ENCODE results near the gene CBX8. TPM values are rescaled to one million over a fixed set of nuclear protein-coding genes. Genes with fewer than 3 reads are reported as not detected.

Gene CBX8
- total and polyA plus RNA-seq, 2 of the 13 experiments (the other 11 are each of a cell fraction or from before 2014, with no cell fraction given) = 0.34 to 12.6 TPM

DNA sequence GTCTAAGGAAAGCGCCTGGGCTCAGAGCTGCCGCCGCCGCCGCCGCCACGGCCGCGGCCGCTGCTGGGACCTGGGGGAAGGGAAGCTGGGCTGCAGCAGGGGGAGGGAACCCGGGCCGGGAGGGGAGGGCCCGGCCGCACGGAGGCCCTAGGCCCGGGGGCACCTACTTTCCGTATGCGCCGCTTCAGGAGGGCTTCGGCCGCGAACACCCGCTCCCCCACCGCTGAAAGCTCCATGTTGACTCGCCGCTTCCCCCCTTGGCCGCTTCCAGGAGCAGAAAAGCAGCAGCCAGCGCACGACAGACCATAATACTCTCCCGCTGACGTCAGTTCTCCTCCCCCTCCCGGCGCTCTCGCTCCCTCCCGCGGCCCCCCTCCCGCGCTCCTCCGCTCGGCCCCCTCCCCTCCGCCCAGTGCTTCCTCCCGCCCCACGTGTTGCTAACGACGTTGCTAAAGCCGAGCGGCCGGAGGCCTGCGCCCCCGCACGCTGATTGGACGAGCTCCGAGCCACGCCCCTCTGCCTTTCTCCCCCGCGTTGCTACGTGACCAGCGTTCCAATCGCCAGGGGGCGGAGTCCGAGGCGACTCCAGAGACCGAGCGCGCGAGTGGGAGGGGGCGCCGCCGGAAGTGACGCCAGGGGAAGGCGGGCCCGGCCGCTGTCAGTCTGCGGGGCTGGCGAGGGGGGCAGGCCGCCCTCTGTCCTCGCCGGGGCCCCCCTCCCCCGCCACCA is at the start of gene CBX8 (continued):
- TF ChIP-seq, protein P1, sequence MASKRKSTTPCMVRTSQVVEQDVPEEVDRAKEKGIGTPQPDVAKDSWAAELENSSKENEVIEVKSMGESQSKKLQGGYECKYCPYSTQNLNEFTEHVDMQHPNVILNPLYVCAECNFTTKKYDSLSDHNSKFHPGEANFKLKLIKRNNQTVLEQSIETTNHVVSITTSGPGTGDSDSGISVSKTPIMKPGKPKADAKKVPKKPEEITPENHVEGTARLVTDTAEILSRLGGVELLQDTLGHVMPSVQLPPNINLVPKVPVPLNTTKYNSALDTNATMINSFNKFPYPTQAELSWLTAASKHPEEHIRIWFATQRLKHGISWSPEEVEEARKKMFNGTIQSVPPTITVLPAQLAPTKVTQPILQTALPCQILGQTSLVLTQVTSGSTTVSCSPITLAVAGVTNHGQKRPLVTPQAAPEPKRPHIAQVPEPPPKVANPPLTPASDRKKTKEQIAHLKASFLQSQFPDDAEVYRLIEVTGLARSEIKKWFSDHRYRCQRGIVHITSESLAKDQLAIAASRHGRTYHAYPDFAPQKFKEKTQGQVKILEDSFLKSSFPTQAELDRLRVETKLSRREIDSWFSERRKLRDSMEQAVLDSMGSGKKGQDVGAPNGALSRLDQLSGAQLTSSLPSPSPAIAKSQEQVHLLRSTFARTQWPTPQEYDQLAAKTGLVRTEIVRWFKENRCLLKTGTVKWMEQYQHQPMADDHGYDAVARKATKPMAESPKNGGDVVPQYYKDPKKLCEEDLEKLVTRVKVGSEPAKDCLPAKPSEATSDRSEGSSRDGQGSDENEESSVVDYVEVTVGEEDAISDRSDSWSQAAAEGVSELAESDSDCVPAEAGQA (IDR thresholded peaks at IDR 0.05; ENCODE audit: low read depth) = peak; percentile 64
- TF ChIP-seq, protein P1 (CRISPR knock-in tag; IDR thresholded peaks at IDR 0.05; ENCODE audit: borderline replicate concordance) = no peak
- TF ChIP-seq, protein P2, sequence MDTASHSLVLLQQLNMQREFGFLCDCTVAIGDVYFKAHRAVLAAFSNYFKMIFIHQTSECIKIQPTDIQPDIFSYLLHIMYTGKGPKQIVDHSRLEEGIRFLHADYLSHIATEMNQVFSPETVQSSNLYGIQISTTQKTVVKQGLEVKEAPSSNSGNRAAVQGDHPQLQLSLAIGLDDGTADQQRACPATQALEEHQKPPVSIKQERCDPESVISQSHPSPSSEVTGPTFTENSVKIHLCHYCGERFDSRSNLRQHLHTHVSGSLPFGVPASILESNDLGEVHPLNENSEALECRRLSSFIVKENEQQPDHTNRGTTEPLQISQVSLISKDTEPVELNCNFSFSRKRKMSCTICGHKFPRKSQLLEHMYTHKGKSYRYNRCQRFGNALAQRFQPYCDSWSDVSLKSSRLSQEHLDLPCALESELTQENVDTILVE (CRISPR knock-in tag; IDR thresholded peaks at IDR 0.05) = 0 out of 2 replicates have a peak, but pooled peaks have one; percentile 42
- peak; percentile 89 for TF ChIP-seq ZMAT3 (CRISPR knock-in tag; conservative IDR thresholded peaks at IDR 0.05)
- 0 out of 2 replicates have a peak, but pooled peaks have one; percentile 49 for TF ChIP-seq TP53 (CRISPR knock-in tag; conservative IDR thresholded peaks at IDR 0.05)
- TF ChIP-seq, protein P3, sequence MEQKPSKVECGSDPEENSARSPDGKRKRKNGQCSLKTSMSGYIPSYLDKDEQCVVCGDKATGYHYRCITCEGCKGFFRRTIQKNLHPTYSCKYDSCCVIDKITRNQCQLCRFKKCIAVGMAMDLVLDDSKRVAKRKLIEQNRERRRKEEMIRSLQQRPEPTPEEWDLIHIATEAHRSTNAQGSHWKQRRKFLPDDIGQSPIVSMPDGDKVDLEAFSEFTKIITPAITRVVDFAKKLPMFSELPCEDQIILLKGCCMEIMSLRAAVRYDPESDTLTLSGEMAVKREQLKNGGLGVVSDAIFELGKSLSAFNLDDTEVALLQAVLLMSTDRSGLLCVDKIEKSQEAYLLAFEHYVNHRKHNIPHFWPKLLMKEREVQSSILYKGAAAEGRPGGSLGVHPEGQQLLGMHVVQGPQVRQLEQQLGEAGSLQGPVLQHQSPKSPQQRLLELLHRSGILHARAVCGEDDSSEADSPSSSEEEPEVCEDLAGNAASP (CRISPR knock-in tag; IDR thresholded peaks at IDR 0.05; ENCODE audit: borderline replicate concordance) = peak; percentile 50; the same call in 1 of the 2 replicates
- TF ChIP-seq CEBPB (IDR thresholded peaks at IDR 0.05; ENCODE audit: borderline replicate concordance, low read depth, low read length) = no peak
- 0 out of 2 replicates have a peak, but pooled peaks have one; percentile 15 for TF ChIP-seq RCOR2 (CRISPR knock-in tag; IDR thresholded peaks at IDR 0.05)
- TF ChIP-seq ZNF484 (CRISPR knock-in tag; IDR thresholded peaks at IDR 0.05; ENCODE audit: borderline replicate concordance, low read depth) = no peak
- TF ChIP-seq HNF4A (CRISPR knock-in tag; IDR thresholded peaks at IDR 0.05) = peak; percentile 34; the same call in 1 of the 2 replicates
- TF ChIP-seq FOXA1 (IDR thresholded peaks at IDR 0.05) = no peak
- peak; percentile 74 for TF ChIP-seq FOXA1 (CRISPR knock-in tag; IDR thresholded peaks at IDR 0.05)
- TF ChIP-seq, protein P4, sequence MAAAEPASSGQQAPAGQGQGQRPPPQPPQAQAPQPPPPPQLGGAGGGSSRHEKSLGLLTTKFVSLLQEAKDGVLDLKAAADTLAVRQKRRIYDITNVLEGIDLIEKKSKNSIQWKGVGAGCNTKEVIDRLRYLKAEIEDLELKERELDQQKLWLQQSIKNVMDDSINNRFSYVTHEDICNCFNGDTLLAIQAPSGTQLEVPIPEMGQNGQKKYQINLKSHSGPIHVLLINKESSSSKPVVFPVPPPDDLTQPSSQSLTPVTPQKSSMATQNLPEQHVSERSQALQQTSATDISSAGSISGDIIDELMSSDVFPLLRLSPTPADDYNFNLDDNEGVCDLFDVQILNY (CRISPR knock-in tag; conservative IDR thresholded peaks at IDR 0.05) = 0 out of 2 replicates have a peak, but pooled peaks have one; percentile 52
- TF ChIP-seq ZNF746 (CRISPR knock-in tag; IDR thresholded peaks at IDR 0.05) = peak; percentile 62; the same call in 1 of the 2 replicates

Measured in HepG2 (cell line).